Naive thymus-derived CD4-positive, alpha-beta T cell (primary cell): ENCODE data around the gene EDRF1. TPM values are rescaled to one million over a fixed set of nuclear protein-coding genes. Genes with fewer than 3 reads are reported as not detected.

ENCODE experiments used
- ATAC-seq: fragments of 150-1000 bp; cut with Tn5 transposase; 2 replicates; pipeline ENCODE4 v1.10.0; 2021; ENCODE audit warnings: mild to moderate bottlenecking, moderate library complexity
- CTCF ChIA-PET: fragments of 350-600 bp; sonication (Branson Sonifier 250); formaldehyde crosslinking; loops from one replicate; lab custom pipeline; 2021; ENCODE audit warnings: antibody characterized with exemption; lab: Charles Lee
- POLR2A ChIA-PET: fragments of 350-600 bp; sonication (Branson Sonifier 250); formaldehyde crosslinking; loops from one replicate; lab custom pipeline; 2021; ENCODE audit warnings: antibody characterized with exemption, inconsistent platforms; lab: Charles Lee
- DNase-seq, 9 donors: peaks; one replicate each; pipeline versions ENCODE4 v3.0.0 to v3.0.0-alpha.2; 2020 to 2022; ENCODE audit warnings: mixed read lengths in 1 of 9
- H3K27ac ChIP-seq: one replicate; pipeline ENCODE4 v1.7.0; 2013; ENCODE audit warnings: mild to moderate bottlenecking, low read depth, low read length, moderate library complexity
- H3K27me3 ChIP-seq, 2 donors: one replicate each; pipeline ENCODE4 v1.7.0; 2013; ENCODE audit warnings: low read length in 2 of 2, mild to moderate bottlenecking in 2 of 2, moderate library complexity in 2 of 2; ENCODE audit not compliant: control insufficient read depth in 2 of 2, insufficient read depth in 2 of 2
- H3K36me3 ChIP-seq, 3 experiments: 1 replicate in 2 of 3; 2 replicates in 1 of 3; pipeline ENCODE4 v1.7.0; 2013; ENCODE audit warnings: low read length in 3 of 3, mild to moderate bottlenecking in 3 of 3, moderate library complexity in 1 of 3; ENCODE audit not compliant: insufficient read depth in 3 of 3, control insufficient read depth in 2 of 3
- H3K4me1 ChIP-seq, 2 donors: one replicate each; pipeline ENCODE4 v1.7.0; 2013; ENCODE audit warnings: low read length in 2 of 2, mild to moderate bottlenecking in 2 of 2, moderate library complexity in 1 of 2; ENCODE audit not compliant: control insufficient read depth in 2 of 2, insufficient read depth in 2 of 2
- H3K4me3 ChIP-seq: 2 replicates; pipeline ENCODE4 v1.7.0; 2013; ENCODE audit warnings: mild to moderate bottlenecking, low read length
- H3K9me3 ChIP-seq, 3 experiments: 1 replicate in 2 of 3; 2 replicates in 1 of 3; pipeline ENCODE4 v1.7.0; 2013; ENCODE audit warnings: low read length in 3 of 3; ENCODE audit not compliant: control insufficient read depth in 2 of 3
- H3K27ac Mint-ChIP-seq, 9 donors: one replicate each; pipeline ENCODE4 v1.8.0; 2020 to 2022; ENCODE audit warnings: mixed read lengths in 9 of 9, mild to moderate bottlenecking in 8 of 9, moderate library complexity in 5 of 9, inconsistent platforms in 2 of 9
- H3K27me3 Mint-ChIP-seq, 5 donors: one replicate each; pipeline ENCODE4 v1.8.0; 2021 to 2022; ENCODE audit warnings: mixed read lengths in 5 of 5, mild to moderate bottlenecking in 1 of 5
- H3K36me3 Mint-ChIP-seq, 5 donors: one replicate each; pipeline ENCODE4 v1.8.0; 2020 to 2022; ENCODE audit warnings: mixed read lengths in 5 of 5, mild to moderate bottlenecking in 3 of 5, inconsistent platforms in 1 of 5
- H3K4me1 Mint-ChIP-seq, 7 donors: one replicate each; pipeline ENCODE4 v1.8.0; 2020 to 2022; ENCODE audit warnings: mixed read lengths in 7 of 7, mild to moderate bottlenecking in 3 of 7, inconsistent platforms in 1 of 7
- H3K4me3 Mint-ChIP-seq, 10 donors: one replicate each; pipeline ENCODE4 v1.8.0; 2020 to 2022; ENCODE audit warnings: mild to moderate bottlenecking in 10 of 10, mixed read lengths in 10 of 10, moderate library complexity in 6 of 10, inconsistent platforms in 2 of 10
- H3K9me3 Mint-ChIP-seq, 11 donors: one replicate each; pipeline ENCODE4 v1.8.0; 2020 to 2022; ENCODE audit warnings: mixed read lengths in 11 of 11, mild to moderate bottlenecking in 4 of 11, inconsistent platforms in 1 of 11, moderate library complexity in 1 of 11
- intact Hi-C, 2 donors: fragments of 100-400 bp; cut with micrococcal nuclease; formaldehyde crosslinking; loops; one replicate each; pipeline ENCODE4 v1.15.1; 2023
- polyA plus RNA-seq, 2 donors: library from polyadenylated mRNA; unstranded; fragments of 300-500 nt; fragmentation: Illumina TruSeq; gene quantifications; one replicate each; pipeline ENCODE4 v1.2.3, GENCODE V29; 2021
- total RNA-seq, 6 experiments: library from RNA in 5 of 6; stranded (reverse) in 5 of 6; gene quantifications; 1 replicate in 5 of 6; 2 replicates in 1 of 6; pipeline ENCODE4 v1.2.3 and lab custom pipeline; 2021 to 2026

Gene EDRF1
- total and polyA plus RNA-seq, 7 experiments from 2014 or later = 11.3 to 64.4 (median 43.8) TPM

DNA sequence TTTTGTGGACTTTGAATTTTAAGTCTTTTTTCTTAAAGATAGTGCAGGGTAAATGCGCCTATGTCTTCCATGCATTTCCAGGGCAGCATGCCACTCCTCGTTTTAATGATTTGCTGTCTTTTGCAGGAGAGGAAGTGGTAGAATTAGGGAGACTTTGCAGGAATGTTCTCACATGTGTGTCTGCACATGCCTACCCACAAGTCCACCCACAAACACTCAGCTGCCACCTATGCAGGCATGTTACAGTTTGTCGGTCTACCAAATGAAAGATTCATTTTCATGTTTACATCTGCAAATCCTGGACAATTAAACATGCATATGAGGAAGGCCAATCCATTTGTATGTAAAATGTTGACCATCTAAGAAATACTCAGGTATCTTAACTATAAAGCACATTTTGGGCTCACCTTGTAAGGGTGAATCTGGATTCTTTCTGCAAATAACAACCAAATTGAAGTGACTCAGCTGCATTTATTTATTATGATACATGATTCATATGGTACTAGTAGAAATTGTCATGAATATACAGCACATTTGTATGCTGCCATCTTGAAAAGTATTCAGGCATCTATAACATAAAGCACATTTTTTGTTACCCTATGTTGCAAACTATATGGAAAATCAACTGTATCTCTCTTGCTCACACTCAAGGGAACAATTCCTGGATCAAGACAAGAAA lies 31.9 kb upstream of the EDRF1 start:
- ChIA-PET CTCF (no interaction called here), POLR2A (no interaction called here)
- Histone ChIP-seq H3K27me3 (no peaks in the 10 kb centered on the region), H3K36me3 (no peaks in the 10 kb centered on the region), H3K4me1 (no peaks in the 10 kb centered on the region), H3K4me3 (no peak overlapping the region), H3K27ac (no peak overlapping the region), H3K9me3 (no peaks in the 10 kb centered on the region)
- intact Hi-C loops = no loop called here
- Mint-ChIP-seq H3K4me3 (no peak overlapping the region), H3K9me3 (peaks cover 0 to 3% (median 0%) of the 10 kb centered on the region in 11 donors), H3K4me1 (peaks cover 0 to 6% (median 4%) of the 10 kb centered on the region in 7 donors), H3K27me3 (peaks cover 0 to 36% (median 18%) of the 10 kb centered on the region in 5 donors), H3K27ac (no peak overlapping the region), H3K36me3 (no peaks in the 10 kb centered on the region)
- ATAC-seq (no peak), DNase-seq (no peak)

DNA sequence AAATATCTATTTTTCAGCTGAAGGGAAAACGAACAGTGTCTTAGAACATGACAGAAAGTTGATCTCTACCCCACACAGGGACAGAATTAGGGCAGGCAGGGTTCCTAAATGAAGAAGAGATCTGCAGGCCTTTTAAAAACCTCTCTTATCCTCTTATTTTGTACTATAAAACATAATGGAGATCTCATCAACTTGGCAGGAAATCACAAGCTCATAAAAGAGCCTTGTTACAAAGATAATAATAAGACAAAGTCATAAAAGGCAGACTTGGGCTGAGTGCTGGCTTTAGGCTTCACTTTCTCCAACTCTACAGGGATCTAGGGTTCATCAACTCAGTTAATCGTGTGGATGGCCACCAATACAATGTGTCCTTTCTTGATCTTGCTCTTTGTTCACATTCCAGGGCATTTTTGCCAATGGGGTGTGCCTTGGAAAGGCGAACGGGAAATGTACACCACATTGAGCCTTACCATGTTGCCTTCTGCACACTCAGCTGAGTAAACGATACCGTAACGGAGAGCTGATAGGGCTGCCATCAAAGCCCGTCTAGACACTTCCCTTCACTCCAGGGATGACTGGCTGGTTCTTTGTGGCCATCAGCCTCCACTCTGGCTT lies 29.4 kb upstream of the EDRF1 start:
- Mint-ChIP-seq H3K4me1 (peaks cover 0 to 9% (median 4%) of the 10 kb centered on the region in 7 donors), H3K9me3 (peaks cover 0 to 3% (median 0%) of the 10 kb centered on the region in 11 donors), H3K27ac (peak overlapping the region in 1 of 9 donors; percentile 27), H3K36me3 (no peaks in the 10 kb centered on the region), H3K27me3 (peaks cover 0 to 22% (median 10%) of the 10 kb centered on the region in 5 donors), H3K4me3 (no peak overlapping the region)
- Histone ChIP-seq H3K9me3 (no peaks in the 10 kb centered on the region), H3K4me3 (no peak overlapping the region), H3K27ac (no peak overlapping the region), H3K36me3 (no peaks in the 10 kb centered on the region), H3K27me3 (no peaks in the 10 kb centered on the region), H3K4me1 (no peaks in the 10 kb centered on the region)
- intact Hi-C loops = no loop called here
- no peak for DNase-seq
- ChIA-PET POLR2A (no interaction called here), CTCF (no interaction called here)
- ATAC-seq = no peak

GRCh38 chr10:125691160-125691981 lies 28.1 kb upstream of the EDRF1 start:
- no peak for ATAC-seq
- DNase-seq = no peak
- Mint-ChIP-seq H3K27me3 (peaks cover 0 to 15% (median 11%) of the 10 kb centered on the region in 5 donors), H3K9me3 (peaks cover 0 to 3% (median 0%) of the 10 kb centered on the region in 11 donors), H3K4me1 (peaks cover 0 to 9% (median 4%) of the 10 kb centered on the region in 7 donors), H3K27ac (no peak overlapping the region), H3K36me3 (no peaks in the 10 kb centered on the region), H3K4me3 (no peak overlapping the region)
- Histone ChIP-seq H3K27me3 (no peaks in the 10 kb centered on the region), H3K9me3 (no peaks in the 10 kb centered on the region), H3K36me3 (no peaks in the 10 kb centered on the region), H3K4me1 (no peaks in the 10 kb centered on the region), H3K27ac (no peak overlapping the region), H3K4me3 (no peak overlapping the region)
- intact Hi-C loops = no loop called here
- POLR2A ChIA-PET = no interaction called here
- CTCF ChIA-PET = no interaction called here

DNA sequence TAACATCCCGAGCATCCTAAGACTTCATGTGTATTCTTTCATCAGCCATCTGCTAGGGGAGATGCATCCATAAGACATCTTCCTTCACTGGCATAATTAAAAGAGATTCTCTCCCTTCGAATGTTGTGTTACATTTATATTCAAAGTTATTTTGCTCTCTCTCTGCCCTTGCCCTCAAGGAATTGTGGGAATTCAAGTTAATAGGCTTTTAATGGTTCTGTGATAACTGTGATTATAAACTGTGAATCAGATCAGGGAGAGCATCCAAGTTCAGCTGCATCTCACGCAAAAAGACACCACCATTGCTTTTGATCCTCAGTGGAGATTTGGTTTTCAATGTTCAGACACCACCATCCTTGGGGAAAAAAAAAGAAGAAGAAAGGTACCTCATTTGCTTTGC lies 27.3 kb upstream of the EDRF1 start:
- CTCF ChIA-PET = interaction anchor here (0.6 kb wide), 1 partner anchor 171 kb away, joined by 3 read pairs; no protein-coding TSS in a partner anchor
- no peaks in the 10 kb centered on the region for H3K36me3 Mint-ChIP-seq

DNA sequence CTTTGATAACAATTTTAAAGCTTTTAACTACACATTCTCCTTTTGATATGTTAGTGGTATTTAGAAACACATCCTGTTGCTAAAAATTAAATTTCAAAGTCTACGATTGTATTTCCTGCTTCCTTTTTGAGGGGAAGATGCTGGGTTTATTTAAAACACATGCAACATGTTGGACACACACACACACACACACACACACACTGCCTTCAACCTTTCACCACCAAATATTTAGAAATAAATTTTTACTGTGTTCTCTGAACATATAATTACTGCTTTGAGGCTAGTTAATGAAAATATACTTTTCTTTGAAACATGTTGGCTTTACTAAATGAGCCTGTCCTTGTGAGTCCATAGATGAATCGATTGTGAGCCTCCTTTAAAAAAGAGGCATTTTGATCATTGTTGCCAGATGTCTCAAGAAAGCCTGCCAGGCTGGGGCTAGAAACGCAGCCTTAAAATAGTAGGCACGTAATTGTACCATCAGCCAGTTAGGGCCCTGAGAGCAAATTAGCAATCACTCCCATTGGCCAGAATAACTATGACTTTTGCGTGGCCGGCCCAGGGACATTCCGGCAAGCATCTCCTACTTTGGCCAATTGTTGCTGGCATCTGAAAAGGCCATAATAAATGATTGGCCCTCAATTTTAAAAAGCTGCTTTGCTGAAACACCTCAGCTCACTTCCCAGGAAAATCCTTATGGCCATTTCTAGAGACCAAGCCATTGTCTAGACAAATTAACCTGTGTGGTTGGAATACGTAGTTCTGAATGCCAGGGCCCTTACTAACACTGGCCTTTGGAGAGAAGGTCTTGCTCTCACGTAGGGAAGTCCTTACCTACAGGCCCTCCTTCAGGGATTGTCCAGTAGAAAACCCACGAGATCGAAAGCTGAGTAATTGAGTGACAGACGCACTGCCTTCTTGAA lies 26.6 kb upstream of the EDRF1 start:
- intact Hi-C loops = no loop called here
- H3K4me3 ChIP-seq = no peak overlapping the region
- H3K4me1 ChIP-seq = no peaks in the 10 kb centered on the region
- H3K27me3 ChIP-seq = no peaks in the 10 kb centered on the region
- no peak for ATAC-seq
- Mint-ChIP-seq H3K36me3 (no peaks in the 10 kb centered on the region), H3K4me3 (no peak overlapping the region), H3K9me3 (peaks cover 0 to 3% (median 0%) of the 10 kb centered on the region in 11 donors), H3K27ac (peak overlapping the region in 1 of 9 donors; percentile 46), H3K27me3 (peaks cover 0 to 17% (median 11%) of the 10 kb centered on the region in 5 donors), H3K4me1 (peaks cover 0 to 9% (median 4%) of the 10 kb centered on the region in 7 donors)
- no peaks in the 10 kb centered on the region for H3K36me3 ChIP-seq
- DNase-seq = no peak
- CTCF ChIA-PET = interaction anchor here (0.6 kb wide), 1 partner anchor 170 kb away, joined by 3 read pairs; no protein-coding TSS in a partner anchor
- POLR2A ChIA-PET = no interaction called here
- no peak overlapping the region for H3K27ac ChIP-seq
- H3K9me3 ChIP-seq = no peaks in the 10 kb centered on the region

More for the DNA sequence above, 27.3 kb upstream of the EDRF1 start:
- Mint-ChIP-seq H3K27ac (peak overlapping the region in 1 of 9 donors; percentile 46), H3K4me3 (no peak overlapping the region), H3K27me3 (peaks cover 0 to 17% (median 11%) of the 10 kb centered on the region in 5 donors), H3K4me1 (peaks cover 0 to 9% (median 4%) of the 10 kb centered on the region in 7 donors), H3K9me3 (peaks cover 0 to 3% (median 0%) of the 10 kb centered on the region in 11 donors)
- DNase-seq (no peak), ATAC-seq (no peak)
- H3K9me3 ChIP-seq = no peaks in the 10 kb centered on the region
- no peaks in the 10 kb centered on the region for H3K36me3 ChIP-seq
- no peak overlapping the region for H3K4me3 ChIP-seq
- H3K27ac ChIP-seq = no peak overlapping the region
- intact Hi-C loops = no loop called here
- POLR2A ChIA-PET = no interaction called here
- H3K4me1 ChIP-seq = no peaks in the 10 kb centered on the region
- no peaks in the 10 kb centered on the region for H3K27me3 ChIP-seq

DNA sequence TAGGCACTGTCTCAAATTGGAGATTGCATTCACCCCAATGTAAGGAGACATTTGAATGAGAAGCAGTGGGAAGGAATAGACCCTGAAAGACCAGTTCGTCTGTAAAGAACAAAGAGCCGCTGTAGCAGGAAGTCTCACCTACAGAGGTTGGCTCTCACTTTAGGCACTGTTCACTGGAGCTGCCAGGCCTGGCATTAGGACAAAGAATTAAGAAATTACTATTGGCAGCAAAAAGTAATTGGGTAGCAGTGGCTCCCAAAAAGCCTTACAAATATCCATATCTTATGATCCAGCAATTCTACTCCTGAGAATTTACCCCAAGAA lies 26.0 kb upstream of the EDRF1 start:
- H3K4me1 ChIP-seq = no peaks in the 10 kb centered on the region
- Mint-ChIP-seq H3K9me3 (peaks cover 0 to 3% (median 0%) of the 10 kb centered on the region in 11 donors), H3K27ac (no peak overlapping the region), H3K27me3 (peaks cover 0 to 17% (median 10%) of the 10 kb centered on the region in 5 donors), H3K4me1 (peaks cover 0 to 9% (median 4%) of the 10 kb centered on the region in 7 donors), H3K4me3 (no peak overlapping the region), H3K36me3 (no peaks in the 10 kb centered on the region)
- ChIA-PET CTCF (no interaction called here), POLR2A (no interaction called here)
- no peak overlapping the region for H3K27ac ChIP-seq
- H3K9me3 ChIP-seq = no peaks in the 10 kb centered on the region
- DNase-seq = no peak
- H3K27me3 ChIP-seq = no peaks in the 10 kb centered on the region
- no peaks in the 10 kb centered on the region for H3K36me3 ChIP-seq
- no peak overlapping the region for H3K4me3 ChIP-seq
- intact Hi-C loops = no loop called here
- no peak for ATAC-seq
